Measurements from ENCODE around the gene SEPHS1.

DNA sequence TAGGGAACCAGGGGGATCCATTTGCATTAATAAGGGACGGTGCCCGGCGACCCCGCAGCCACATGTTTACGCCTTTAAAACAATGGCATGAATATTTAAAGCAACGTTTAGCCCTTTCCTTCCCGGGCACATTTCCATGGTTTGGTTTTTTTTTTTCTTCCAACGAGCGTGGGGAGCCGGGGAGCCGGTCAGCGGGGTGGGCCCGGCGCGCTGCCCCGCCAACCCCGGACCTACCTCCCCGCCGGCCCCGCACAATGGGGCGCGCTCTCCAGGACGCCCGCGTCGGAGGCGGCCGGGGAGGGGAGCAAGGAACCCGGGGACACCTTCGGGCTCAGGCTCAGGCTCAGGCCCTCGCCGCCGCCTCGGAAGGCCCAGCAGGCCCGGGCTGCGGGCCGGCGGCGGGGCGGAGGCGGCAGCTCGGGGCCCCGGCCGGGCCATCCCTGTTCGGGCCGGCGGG, 1.0 kb downstream of the SEPHS1 start:
- TF ChIP-seq POLR2A (IDR thresholded peaks at IDR 0.05), result no peak
- TF ChIP-seq, protein P1, sequence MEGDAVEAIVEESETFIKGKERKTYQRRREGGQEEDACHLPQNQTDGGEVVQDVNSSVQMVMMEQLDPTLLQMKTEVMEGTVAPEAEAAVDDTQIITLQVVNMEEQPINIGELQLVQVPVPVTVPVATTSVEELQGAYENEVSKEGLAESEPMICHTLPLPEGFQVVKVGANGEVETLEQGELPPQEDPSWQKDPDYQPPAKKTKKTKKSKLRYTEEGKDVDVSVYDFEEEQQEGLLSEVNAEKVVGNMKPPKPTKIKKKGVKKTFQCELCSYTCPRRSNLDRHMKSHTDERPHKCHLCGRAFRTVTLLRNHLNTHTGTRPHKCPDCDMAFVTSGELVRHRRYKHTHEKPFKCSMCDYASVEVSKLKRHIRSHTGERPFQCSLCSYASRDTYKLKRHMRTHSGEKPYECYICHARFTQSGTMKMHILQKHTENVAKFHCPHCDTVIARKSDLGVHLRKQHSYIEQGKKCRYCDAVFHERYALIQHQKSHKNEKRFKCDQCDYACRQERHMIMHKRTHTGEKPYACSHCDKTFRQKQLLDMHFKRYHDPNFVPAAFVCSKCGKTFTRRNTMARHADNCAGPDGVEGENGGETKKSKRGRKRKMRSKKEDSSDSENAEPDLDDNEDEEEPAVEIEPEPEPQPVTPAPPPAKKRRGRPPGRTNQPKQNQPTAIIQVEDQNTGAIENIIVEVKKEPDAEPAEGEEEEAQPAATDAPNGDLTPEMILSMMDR (IDR thresholded peaks at IDR 0.05), result no peak

Measured in thyroid gland (tissue), 4 donors.